GM12878 (cell line): ENCODE data around the gene DIP2C. TPM values are rescaled to one million over a fixed set of nuclear protein-coding genes. Genes with fewer than 3 reads are reported as not detected.

Experiments used
- ATAC-seq: fragments of 200-7000 bp; cut with Tn5 transposase; 3 replicates; pipeline ENCODE4 v1.9.1; 2020; ENCODE audit warnings: mild to moderate bottlenecking, moderate library complexity
- BruUV-seq: library from RNA; stranded (reverse); fragments of 400-500 nt; replicated peaks from 2 replicates; lab custom pipeline; 2021; lab: Mats Ljungman, UMichigan
- CTCF ChIA-PET: fragments of 300-600 bp; sonication (Branson Sonifier 250); formaldehyde crosslinking; extraction: SDS; loops from one replicate; lab custom pipeline; 2021; ENCODE audit warnings: inconsistent platforms; lab: Yijun Ruan, JAX
- POLR2A ChIA-PET: fragments of 350-600 bp; formaldehyde crosslinking; extraction: SDS; loops from one replicate; lab custom pipeline; 2021; ENCODE audit warnings: inconsistent platforms; lab: Charles Lee
- RAD21 ChIA-PET: fragments of 300-600 bp; sonication (Branson Sonifier 250); formaldehyde crosslinking; loops from one replicate; lab custom pipeline; 2023; ENCODE audit warnings: antibody characterized with exemption; ENCODE audit not compliant: unreplicated experiment; lab: Charles Lee
- SMC1A ChIA-PET: fragments of 300-600 bp; sonication (Branson Sonifier 250); formaldehyde crosslinking; loops from one replicate; lab custom pipeline; 2023; ENCODE audit not compliant: unreplicated experiment, uncharacterized antibody; lab: Charles Lee
- DNase-seq: peaks from one replicate; pipeline ENCODE4 v3.0.0-alpha.2; 2011; ENCODE audit warnings: low read depth, low spot score
- FAIRE-seq: peaks from 3 replicates; lab custom pipeline; 2011; peaks lifted over from hg19 to GRCh38; lab: Jason Lieb, UNC
- H2AFZ ChIP-seq: 2 replicates; pipeline ENCODE4 v1.6.0; 2011; ENCODE audit warnings: low read depth, low read length, control low read depth; ENCODE audit not compliant: control insufficient read depth
- H3K27ac ChIP-seq: 2 replicates; pipeline ENCODE4 v1.5.1; 2011; ENCODE audit warnings: control low read depth; ENCODE audit not compliant: control insufficient read depth, insufficient read depth
- H3K27me3 ChIP-seq, 2 experiments: replicated peaks in 1 of 2; 2 replicates each; pipeline versions ENCODE4 v1.6.0 to v1.6.1; 2011; ENCODE audit warnings: low read length in 1 of 2; ENCODE audit not compliant: control insufficient read depth in 2 of 2, insufficient read depth in 2 of 2
- H3K36me3 ChIP-seq, 2 experiments: 2 replicates each; pipeline ENCODE4 v1.5.1; 2011; ENCODE audit warnings: low read length in 1 of 2; ENCODE audit not compliant: control insufficient read depth in 2 of 2, insufficient read depth in 2 of 2
- H3K4me1 ChIP-seq: 2 replicates; pipeline ENCODE4 v1.6.1; 2011; ENCODE audit warnings: mild to moderate bottlenecking, low read length, moderate library complexity, mixed read lengths; ENCODE audit not compliant: control insufficient read depth, insufficient read depth
- H3K4me2 ChIP-seq: 2 replicates; pipeline ENCODE4 v1.6.0; 2011; ENCODE audit warnings: control low read depth; ENCODE audit not compliant: control insufficient read depth, insufficient read depth
- H3K4me3 ChIP-seq: fragments of 200-600 bp; sonication (generic); 2 replicates; pipeline ENCODE4 v1.5.1; 2016
- H3K79me2 ChIP-seq: 2 replicates; pipeline ENCODE4 v1.6.0; 2011; ENCODE audit warnings: low read length; ENCODE audit not compliant: control insufficient read depth, insufficient read depth
- H3K9ac ChIP-seq: 2 replicates; pipeline ENCODE4 v1.8.0; 2011; ENCODE audit warnings: low read length, control low read depth, mixed read lengths; ENCODE audit not compliant: control insufficient read depth, insufficient read depth
- H3K9me3 ChIP-seq: replicated peaks from 3 replicates; pipeline ENCODE4 v1.5.1; 2011; ENCODE audit warnings: mild to moderate bottlenecking, low read length; ENCODE audit not compliant: control insufficient read depth, insufficient read depth
- H4K20me1 ChIP-seq: 2 replicates; pipeline ENCODE4 v1.6.0; 2011; ENCODE audit not compliant: control insufficient read depth, insufficient read depth
- EED ChIP-seq: sonication (generic); IDR thresholded peaks from 2 replicates; pipeline ENCODE4 v1.6.1; 2016; ENCODE audit warnings: antibody characterized with exemption, low read depth
- ELK1 ChIP-seq: IDR thresholded peaks from 2 replicates; pipeline ENCODE4 v1.6.1; 2012; ENCODE audit warnings: low read depth, low read length, improper control_type of control experiment
- EZH2 ChIP-seq: IDR thresholded peaks from 2 replicates; pipeline ENCODE4 v1.6.1; 2012; ENCODE audit warnings: low read depth, mild to moderate bottlenecking, control low read depth, inconsistent platforms, low read length, borderline replicate concordance; ENCODE audit not compliant: control insufficient read depth
- IKZF1 ChIP-seq: fragments of 450-650 bp; conservative IDR thresholded peaks from 2 replicates; pipeline ENCODE4 v1.6.1; 2017; ENCODE audit warnings: antibody characterized with exemption, mild to moderate bottlenecking
- LARP7 ChIP-seq: fragments of 450-650 bp; IDR thresholded peaks from 2 replicates; pipeline ENCODE4 v1.6.1; 2017; ENCODE audit warnings: mild to moderate bottlenecking
- NFIC ChIP-seq: IDR thresholded peaks from 2 replicates; pipeline ENCODE4 v1.6.1; 2012; ENCODE audit warnings: low read depth, mild to moderate bottlenecking, inconsistent platforms, low read length, moderate library complexity
- NFXL1 ChIP-seq: fragments of 450-650 bp; IDR thresholded peaks from 2 replicates; pipeline ENCODE4 v1.6.1; 2017; ENCODE audit warnings: antibody characterized with exemption, mild to moderate bottlenecking, borderline replicate concordance
- SIX5 ChIP-seq: IDR thresholded peaks from 2 replicates; pipeline ENCODE4 v1.6.1; 2011; ENCODE audit warnings: mild to moderate bottlenecking, low read depth, low read length, moderate library complexity; ENCODE audit not compliant: severe bottlenecking
- SMAD5 ChIP-seq: IDR thresholded peaks from 2 replicates; pipeline ENCODE4 v1.6.1; 2016; ENCODE audit warnings: antibody characterized with exemption, low read depth
- STAT1 ChIP-seq: fragments of 450-650 bp; conservative IDR thresholded peaks from 2 replicates; pipeline ENCODE4 v1.6.1; 2014; ENCODE audit warnings: antibody characterized with exemption, mild to moderate bottlenecking
- TCF3 ChIP-seq: IDR thresholded peaks from 2 replicates; pipeline ENCODE4 v1.6.1; 2012; ENCODE audit warnings: low read depth, mild to moderate bottlenecking, low read length, borderline replicate concordance; ENCODE audit not compliant: insufficient read depth
- WGBS: methylation state at CpG from one replicate; pipeline ENCODE4 v1.1.6; 2016; ENCODE audit warnings: low lambda C conversion rate; ENCODE audit not compliant: insufficient replicate concordance, insufficient coverage; ENCODE audit errors: missing lambda C conversion rate; 5-methylcytosine and 5-hydroxymethylcytosine counted together
- in situ Hi-C: fragments of 300-500 bp; cut with MboI; formaldehyde crosslinking; loops from 9 replicates; pipeline ENCODE4 v1.14.3; 2018; ENCODE audit warnings: mixed read lengths
- intact Hi-C: fragments of 100-400 bp; cut with micrococcal nuclease; formaldehyde crosslinking; loops from one replicate; pipeline ENCODE4 v1.14.2; 2022; ENCODE audit not compliant: unreplicated experiment
- polyA plus RNA-seq, 11 experiments: library from polyadenylated mRNA; depleted of rRNA in 4 of 11; unstranded in 6 of 11; stranded (reverse) in 5 of 11; fragments of >200 nt; fragmentation: Nextera tagmentation in 4 of 11; fragmentation: Illumina TruSeq in 1 of 11; extraction: Ambion mirVana in 4 of 11; extraction: Trizol in 1 of 11; gene quantifications; 1 replicate in 1 of 11; 2 replicates in 10 of 11; pipeline versions ENCODE4 v1.2.1 to v1.2.3, GENCODE V29; 2011 to 2016; ENCODE audit warnings: inconsistent platforms in 2 of 11, missing spikeins in 2 of 11, low read depth in 1 of 11
- total RNA-seq, 4 experiments: library from RNA; depleted of rRNA in 3 of 4; stranded (reverse); fragments of >200 nt in 3 of 4; fragmentation: Illumina TruSeq in 1 of 4; extraction: Trizol in 1 of 4; gene quantifications; 2 replicates each; pipeline versions ENCODE4 v1.2.1 to v1.2.3, GENCODE V29; 2013 to 2021

DIP2C gene
- total and polyA plus RNA-seq, 10 of the 15 experiments (the other 5 are each of a cell fraction or from before 2014, with no cell fraction given): 0.01 to 0.10 (median 0.06) TPM

GRCh38 chr10:553233-553632 is 136.2 kb downstream of the DIP2C start:
- no peak for FAIRE-seq
- H4K20me1 ChIP-seq: no peaks in the 10 kb centered on the region
- no peaks in the 10 kb centered on the region; a peak in 1 of 4 replicates for H3K27me3 ChIP-seq
- no peak overlapping the region for H3K4me2 ChIP-seq
- TF ChIP-seq SIX5 (no peak), ELK1 (no peak), EZH2 (no peak), TCF3 (no peak), SMAD5 (no peak)
- no peaks in the 10 kb centered on the region for H3K9me3 ChIP-seq
- H3K36me3 ChIP-seq: no peaks in the 10 kb centered on the region
- no peak overlapping the region for H3K9ac ChIP-seq
- in situ Hi-C loops: no loop called here
- H3K4me3 ChIP-seq: no peak overlapping the region
- no peak for DNase-seq
- no peaks in the 10 kb centered on the region for H3K4me1 ChIP-seq
- ChIA-PET POLR2A (no interaction called here), RAD21 (no interaction called here), SMC1A (no interaction called here), CTCF (no interaction called here)
- BruUV-seq: no TSS peak
- 55% methylated on average over 5 of the region's 5 CpGs for WGBS
- H3K79me2 ChIP-seq: no peaks in the 10 kb centered on the region
- H3K27ac ChIP-seq: no peak overlapping the region
- no peak for ATAC-seq
- H2AFZ ChIP-seq: no peak overlapping the region
- intact Hi-C loops: no loop called here

GRCh38 chr10:552679-553078 is 136.8 kb downstream of the DIP2C start:
- ChIA-PET POLR2A (no interaction called here), RAD21 (no interaction called here), CTCF (no interaction called here), SMC1A (interaction anchor here (0.7 kb wide), 1 partner anchor 38 kb away, joined by 3 read pairs; no protein-coding TSS in a partner anchor)
- DNase-seq (no peak), FAIRE-seq (no peak), ATAC-seq (no peak)
- 66% methylated on average over 8 of the region's 8 CpGs for WGBS
- no peak overlapping the region for H3K27ac ChIP-seq
- H3K9me3 ChIP-seq: no peaks in the 10 kb centered on the region
- H3K9ac ChIP-seq: no peak overlapping the region
- no peaks in the 10 kb centered on the region for H3K36me3 ChIP-seq
- intact Hi-C loops (no loop called here), in situ Hi-C loops (no loop called here)
- TF ChIP-seq LARP7 (no peak), IKZF1 (no peak), EED (no peak), STAT1 (no peak), NFXL1 (no peak), NFIC (no peak)
- no TSS peak for BruUV-seq
- no peaks in the 10 kb centered on the region; a peak in 1 of 4 replicates for H3K27me3 ChIP-seq
- no peaks in the 10 kb centered on the region for H3K79me2 ChIP-seq
- no peaks in the 10 kb centered on the region for H3K4me1 ChIP-seq
- no peak overlapping the region for H2AFZ ChIP-seq
- H3K4me2 ChIP-seq: no peak overlapping the region
- no peaks in the 10 kb centered on the region for H4K20me1 ChIP-seq
- H3K4me3 ChIP-seq: no peak overlapping the region
